ENCODE data around the gene BOK.
A peak's percentile ranks its signal among the peaks of the same experiment; 100 is the strongest.
"Not testable (repeated sequence)": the region's sequence is repeated elsewhere in the genome, so short reads cannot be mapped to it uniquely, and the experiment has no call there.

BOK gene

DNA sequence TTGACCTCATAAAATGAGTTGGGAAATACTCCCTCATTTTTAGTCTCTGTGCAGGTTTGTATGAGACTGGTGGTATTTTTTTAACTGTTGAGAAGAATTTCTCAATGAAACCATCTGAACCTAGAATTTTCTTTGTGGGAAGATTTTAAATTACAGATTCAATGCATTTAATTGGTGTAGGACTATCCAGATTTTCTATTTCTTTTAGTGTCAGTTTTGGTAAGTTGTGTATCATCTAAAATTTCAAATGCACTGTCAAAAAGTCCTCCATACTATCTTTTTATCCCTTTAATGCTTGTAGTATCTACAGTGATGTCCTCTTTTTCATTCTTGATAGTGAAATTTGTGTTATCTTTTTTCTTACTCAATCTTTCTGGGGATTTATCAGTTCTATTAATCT lies 1.8 kb upstream of the BOK start:
- no peak for DNase-seq (ENCODE audit: low spot score)

GRCh38 chr2:241559323-241560161 lies 997 bp downstream of the BOK start:
- peak; percentile 33 for DNase-seq (ENCODE audit: low spot score)

- DNase-seq (ENCODE audit: low spot score): no peak
Measured at GRCh38 chr2:241560162-241560882, 1.8 kb downstream of the BOK start.

DNA sequence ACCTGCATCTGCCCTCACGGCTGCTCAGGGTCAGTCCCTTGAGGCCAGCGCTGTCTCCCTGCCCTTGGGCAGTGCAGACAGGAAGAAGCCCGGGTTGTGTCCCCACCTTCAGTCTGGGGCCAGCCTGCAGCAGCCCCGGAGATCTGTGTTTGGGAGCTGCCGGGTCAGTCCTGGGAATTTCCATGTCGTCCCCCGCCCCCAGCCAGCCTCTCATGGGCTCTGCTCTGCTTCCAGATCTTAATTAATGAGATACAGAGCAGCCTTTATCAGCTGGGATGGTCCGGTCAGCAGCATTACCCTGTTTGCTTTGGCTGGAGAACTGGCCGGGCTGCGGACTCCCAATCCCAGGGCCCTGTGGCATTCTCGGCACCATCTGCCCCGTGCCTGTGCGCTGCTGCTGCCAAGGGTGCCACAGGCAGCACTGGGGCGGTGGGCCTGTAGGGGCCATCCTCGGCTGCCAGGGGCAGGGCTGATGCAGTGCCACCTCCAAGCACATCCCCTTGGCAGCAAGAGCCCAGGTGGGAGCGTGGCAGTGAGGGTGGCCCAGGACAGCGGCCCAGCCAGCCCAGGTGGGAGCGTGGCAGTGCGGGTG lies 2.4 kb downstream of the BOK start:
- no peak for DNase-seq (ENCODE audit: low spot score)

- DNase-seq (ENCODE audit: low spot score): no peak
Measured at GRCh38 chr2:241561832-241562231, 3.3 kb downstream of the BOK start.

DNA sequence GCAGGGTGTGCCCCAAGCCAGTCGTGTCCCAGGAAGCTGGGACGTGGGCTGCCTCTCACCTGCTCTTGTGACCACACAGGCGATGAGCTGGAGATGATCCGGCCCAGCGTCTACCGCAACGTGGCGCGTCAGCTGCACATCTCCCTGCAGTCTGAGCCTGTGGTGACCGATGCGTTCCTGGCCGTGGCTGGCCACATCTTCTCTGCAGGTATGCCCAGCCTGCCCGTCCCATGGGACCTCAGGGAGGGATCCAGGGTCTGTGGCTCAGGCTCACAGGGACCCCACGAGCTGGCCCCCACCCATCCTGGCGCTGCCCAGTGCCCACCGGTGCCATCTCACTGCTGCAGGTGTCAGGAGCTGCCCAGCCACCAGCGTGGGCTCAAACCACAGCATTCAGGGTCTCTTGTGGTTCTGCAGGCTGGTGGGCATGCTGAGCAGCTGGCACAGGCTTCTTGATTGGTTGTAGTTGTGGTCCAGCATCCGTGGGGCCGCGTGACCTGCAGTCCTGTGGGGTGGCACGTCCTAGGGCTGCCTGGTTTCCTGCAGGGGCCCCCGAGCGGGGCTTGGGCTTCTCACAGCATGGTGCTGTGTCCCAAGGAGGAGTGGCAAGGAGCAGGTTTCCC lies 3.8 kb downstream of the BOK start:
- DNase-seq (ENCODE audit: low spot score): no peak

- no peak for DNase-seq (ENCODE audit: low spot score)
Measured at GRCh38 chr2:241563031-241563507, 4.5 kb downstream of the BOK start.

DNA sequence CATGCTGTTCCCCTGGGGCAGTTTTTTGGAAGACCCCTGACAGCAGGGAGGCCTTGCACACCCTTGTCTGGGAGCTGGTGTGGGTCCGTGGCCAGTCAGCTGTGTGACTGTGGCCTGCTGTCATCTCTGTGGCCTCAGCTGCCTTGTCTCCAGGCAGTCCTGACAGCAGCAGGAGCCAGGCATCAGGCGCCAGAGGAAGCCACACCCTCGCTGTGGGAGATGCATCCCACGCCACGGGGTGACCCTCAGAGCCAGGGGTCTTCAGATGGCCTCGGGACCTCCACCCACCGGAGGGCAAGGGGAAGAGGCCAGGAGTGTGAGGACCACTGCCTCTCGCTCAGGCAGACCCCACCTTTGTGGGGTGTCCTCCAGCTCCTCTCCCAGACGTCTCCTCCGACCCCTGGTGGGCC lies 5.0 kb downstream of the BOK start:
- no peak for DNase-seq (ENCODE audit: low spot score)

- no peak for DNase-seq (ENCODE audit: low spot score)
Measured at GRCh38 chr2:241563981-241564595, 5.5 kb downstream of the BOK start.

DNA sequence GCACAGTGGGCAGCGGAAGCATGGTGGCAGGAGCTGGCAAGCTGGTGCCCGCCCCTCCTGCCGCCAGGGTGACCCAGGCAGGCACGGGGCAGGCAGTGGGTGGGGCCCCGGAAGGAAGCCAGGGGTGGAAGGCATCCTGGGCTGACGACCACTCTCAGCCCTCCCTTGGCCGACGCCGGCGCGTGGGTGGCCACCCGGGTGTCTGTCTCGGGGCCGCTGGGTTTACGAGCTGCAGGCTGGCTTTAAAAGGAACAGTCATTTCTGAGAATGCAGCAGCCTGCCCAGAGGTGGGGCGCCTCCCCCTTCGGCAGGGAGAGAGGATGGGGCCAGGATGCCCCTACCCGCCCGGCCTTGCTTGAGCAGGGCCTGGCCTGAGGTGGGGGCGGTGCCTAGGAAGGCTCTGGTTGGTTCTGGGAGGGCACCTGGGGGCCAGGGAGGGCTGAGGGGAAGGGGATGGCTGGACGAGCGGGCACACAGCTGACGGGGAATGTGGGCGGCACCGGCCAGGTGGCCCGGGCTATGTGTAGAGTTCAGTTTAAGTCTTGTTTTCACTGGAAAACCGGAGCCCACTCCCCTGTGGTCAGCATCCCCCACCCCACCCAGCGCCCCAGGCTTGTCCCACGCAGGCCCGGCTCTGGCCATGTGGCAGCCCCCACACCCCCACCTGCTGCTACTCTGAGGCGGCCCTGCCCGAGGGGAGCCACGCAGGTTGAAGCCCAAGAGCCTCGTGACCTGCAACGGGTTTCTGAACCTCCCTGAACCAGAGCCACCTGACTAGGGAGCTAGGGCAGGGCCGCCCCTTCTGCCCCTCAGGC lies 6.3 kb downstream of the BOK start:
- DNase-seq (ENCODE audit: low spot score): no peak

- no peak for DNase-seq (ENCODE audit: low spot score)
Measured at GRCh38 chr2:241565411-241565810, 6.9 kb downstream of the BOK start.

- not testable (repeated sequence) for DNase-seq (ENCODE audit: low spot score)
Measured at GRCh38 chr2:241566021-241566420, 7.5 kb downstream of the BOK start.

DNA sequence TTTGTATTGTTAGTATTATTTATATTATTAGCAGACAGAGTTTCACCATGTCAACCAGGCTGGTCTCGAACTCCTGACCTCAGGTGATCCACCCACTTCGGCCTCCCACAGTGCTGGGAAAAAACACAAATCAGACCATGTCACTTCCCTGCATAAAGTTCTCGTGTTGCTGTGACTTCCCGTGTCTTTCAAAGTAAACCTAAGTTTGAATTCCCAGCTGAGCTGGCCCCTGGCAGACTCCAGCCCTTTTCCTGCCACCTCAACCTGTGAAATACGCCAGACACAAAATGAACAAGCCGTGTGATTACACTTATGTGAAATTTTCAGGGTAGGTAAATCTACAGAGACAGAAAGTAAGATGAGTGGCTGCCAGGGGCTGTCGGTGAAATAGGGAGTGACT lies 7.9 kb downstream of the BOK start:
- no peak for DNase-seq (ENCODE audit: low spot score)

DNA sequence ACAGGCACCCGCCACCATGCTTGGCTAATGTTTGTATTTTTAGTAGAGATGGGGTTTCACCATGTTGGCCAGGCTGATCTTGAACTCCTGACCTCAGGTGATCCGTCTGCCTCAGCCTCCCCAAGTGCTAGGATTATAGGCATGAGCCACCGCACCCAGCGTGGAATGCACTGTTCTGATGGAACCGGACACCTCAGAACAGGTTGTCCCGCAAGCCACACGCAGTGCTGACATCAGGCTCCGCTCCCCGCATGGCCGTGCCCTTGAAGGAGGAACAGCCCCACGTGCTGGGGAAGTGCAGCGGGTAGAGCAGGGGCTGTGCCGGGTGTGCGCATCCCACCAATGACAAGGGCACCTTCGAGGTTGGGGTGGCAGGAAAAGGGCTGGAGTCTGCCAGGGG lies 8.7 kb downstream of the BOK start:
- not testable (repeated sequence) for DNase-seq (ENCODE audit: low spot score)

GRCh38 chr2:241567776-241568175 lies 9.2 kb downstream of the BOK start:
- no peak for DNase-seq (ENCODE audit: low spot score)

- DNase-seq (ENCODE audit: low spot score): no peak
Measured at GRCh38 chr2:241568726-241569125, 10.2 kb downstream of the BOK start.

GRCh38 chr2:241569831-241570281 lies 11.3 kb downstream of the BOK start:
- DNase-seq (ENCODE audit: low spot score): no peak

- no peak for DNase-seq (ENCODE audit: low spot score)
Measured at GRCh38 chr2:241570961-241571581, 12.5 kb downstream of the BOK start.

DNA sequence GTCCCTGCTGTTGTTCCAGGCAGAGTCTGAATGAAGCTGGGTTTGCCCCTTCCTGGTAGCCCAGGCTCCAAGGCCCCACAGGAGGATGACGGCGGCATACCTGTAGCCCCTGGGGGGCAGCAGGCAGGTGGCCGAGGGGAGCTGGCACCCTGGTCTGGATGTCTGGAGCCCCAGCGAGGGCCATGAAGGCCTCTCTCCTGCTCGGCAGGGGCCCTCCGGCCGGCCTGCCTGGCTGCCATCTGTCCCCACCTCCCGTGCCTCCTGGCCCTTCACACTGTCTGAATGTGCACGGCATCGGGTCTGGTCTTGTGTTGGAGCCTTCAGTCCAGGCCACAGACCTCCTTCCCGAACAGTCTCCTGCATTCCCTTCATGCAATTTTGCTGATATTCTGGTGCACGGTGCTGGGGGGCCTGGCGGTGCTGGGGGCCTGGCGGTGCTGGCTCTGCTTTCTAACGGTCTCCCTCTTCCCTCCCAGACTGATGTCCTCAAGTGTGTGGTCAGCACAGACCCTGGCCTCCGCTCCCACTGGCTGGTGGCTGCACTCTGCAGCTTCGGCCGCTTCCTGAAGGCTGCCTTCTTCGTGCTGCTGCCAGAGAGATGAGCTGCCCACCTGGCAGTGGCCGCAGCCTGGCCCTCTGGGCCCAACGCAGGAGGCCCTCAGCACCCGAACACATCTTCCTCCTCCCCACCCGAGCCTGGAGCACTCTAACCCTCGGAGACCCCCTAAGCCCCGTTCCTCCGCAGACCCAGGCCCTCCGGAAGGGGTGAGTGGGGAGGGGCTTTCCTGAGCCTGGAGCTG lies 13.5 kb downstream of the BOK start:
- no peak for DNase-seq (ENCODE audit: low spot score)
